GM19324 (cell line): ENCODE measurements around the gene RAB36.

Experiments used
- ATAC-seq: cut with Tn5 transposase; IDR thresholded peaks from one replicate; pipeline ENCODE4 v1.9.1; 2021; ENCODE audit warnings: mild to moderate bottlenecking, moderate library complexity; ENCODE audit not compliant: unreplicated experiment, low FRiP score

Gene RAB36

GRCh38 chr22:23108249-23109078, 36.8 kb upstream of the RAB36 start:
- ATAC-seq: no peak

DNA sequence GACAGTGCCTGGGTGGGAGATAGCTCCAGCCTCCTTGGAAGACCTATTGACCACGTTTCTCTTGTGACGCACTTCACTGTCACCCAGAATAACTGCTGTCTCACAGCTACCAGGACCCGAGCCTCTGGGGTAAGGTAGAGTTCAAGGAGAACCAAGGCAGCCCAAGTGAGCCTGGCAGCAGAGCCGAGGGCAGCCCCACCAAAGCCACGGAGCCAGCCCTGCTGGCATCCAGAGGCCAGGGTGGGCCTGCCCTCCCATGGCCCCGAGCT, 36.3 kb upstream of the RAB36 start:
- no peak for ATAC-seq

DNA sequence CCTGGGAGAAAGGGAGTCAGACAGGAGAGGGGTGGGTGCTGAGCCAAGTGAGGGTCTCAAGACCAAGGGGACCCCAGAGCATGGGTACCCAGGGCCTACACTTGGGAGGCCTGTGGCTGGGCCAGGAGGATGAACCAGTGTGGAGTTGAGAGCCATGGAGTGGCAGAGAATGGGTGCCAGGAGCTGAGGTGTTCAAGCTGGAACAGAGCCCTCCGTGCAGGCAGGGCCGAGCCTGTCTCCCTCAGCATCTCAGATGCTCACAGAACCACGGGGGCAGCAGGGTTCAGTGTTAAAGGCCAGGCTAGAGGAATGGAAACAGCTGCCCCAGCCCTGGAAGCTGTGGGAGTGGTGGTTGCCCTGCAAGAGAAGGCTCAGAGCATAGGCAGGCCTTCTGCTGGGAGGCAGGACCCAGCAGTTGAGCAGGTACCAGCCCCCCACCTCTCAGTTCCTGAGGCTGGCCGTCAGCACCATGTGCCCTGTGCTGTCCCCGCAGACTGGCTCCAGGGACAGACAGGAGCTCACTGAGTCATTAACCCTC, 35.8 kb upstream of the RAB36 start:
- ATAC-seq: no peak

DNA sequence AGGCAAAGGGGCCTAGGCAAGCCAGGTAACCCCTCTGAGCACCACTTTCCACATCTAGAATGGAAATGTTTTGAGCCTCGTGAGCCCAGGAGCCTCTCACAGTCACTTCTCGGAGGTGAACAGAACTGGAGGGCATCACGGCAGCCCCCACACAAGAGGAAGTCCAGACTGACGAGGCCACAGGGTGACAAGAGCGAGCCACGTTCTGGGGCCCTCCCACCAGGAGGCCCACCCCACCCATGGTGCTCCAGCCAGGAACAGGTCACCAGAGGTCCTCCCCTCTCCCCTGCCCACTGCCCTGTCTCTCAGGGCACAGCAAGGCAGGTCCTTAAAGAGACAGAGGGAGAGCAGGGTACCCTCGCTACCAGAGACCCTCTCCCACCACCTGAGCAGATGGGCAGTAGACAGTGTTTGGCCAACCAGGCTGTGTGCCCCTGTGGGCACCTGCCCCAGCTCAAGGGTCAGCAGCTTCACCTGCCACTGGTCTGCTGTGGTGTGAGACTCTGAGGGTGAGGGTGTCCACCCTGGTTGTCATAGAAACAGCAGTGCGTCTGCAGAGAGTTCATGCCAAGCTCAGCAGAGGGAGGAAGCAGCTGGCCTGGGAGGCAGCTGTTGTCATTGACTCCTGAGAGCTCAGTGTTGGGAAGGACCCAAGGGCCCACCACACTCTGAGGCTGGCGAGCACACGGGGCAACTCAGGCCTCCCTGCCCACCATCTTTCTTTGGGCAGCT, 34.9 kb upstream of the RAB36 start:
- ATAC-seq: no peak

DNA sequence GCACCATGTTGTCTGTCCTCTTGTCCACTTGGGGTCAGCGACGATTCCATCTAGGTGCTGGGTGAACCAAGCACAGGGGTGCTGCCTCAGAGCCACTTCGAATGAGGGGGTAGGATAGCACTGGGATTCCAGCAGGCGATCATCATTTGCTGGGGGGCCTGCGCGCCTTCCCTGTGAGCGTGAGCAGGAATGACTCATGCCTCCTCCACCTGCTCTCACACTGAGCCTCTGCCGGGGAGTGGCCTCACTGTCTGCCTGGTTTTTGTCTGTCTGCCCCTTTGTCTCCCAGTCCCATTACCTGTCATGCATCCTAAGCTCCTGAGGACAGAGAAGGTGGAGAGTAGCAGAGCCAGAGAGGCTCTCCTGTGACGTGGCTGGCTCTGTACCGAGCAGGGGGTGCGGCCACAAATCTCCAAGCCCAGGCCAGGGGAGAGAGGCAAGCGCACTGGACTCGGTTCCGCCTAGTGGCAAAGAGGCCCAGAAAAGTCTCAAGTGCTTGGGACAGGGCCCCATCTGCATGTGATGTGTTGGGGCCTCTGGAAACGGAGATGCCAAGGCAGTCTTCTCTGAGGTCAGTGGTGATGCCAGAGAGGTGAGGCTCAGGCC, 34.3 kb upstream of the RAB36 start:
- ATAC-seq: no peak

DNA sequence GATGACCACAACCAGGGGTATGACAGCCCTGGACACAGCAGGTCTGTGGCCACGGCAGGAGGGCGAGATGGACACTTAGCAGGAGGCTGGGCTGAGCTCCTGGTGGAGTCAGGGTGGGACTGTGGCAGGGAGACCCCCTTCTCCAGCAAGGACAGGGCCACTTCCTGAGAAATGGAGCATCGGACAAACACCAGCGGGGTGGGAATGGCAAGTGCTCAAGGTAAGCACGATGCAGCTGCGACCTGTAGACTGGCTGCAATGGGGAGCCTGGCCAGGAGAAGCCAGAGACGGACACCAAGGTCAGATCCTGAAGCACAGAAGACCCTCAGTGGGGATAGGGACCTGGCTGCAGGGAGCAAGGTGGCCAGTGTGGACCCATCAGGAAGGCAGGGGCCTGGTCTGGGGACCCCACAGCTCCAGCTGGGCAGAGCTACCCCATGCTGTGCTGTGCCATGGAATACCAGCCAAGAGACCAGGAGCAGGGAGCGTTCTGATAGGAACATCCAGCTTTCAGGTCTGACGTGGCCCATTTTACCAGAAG, 32.7 kb upstream of the RAB36 start:
- no peak for ATAC-seq

- ATAC-seq: no peak
These were observed 32.0 kb upstream of the RAB36 start for GRCh38 chr22:23113067-23113846.

- ATAC-seq: no peak
These were observed 31.2 kb upstream of the RAB36 start for GRCh38 chr22:23113847-23114720.

GRCh38 chr22:23114721-23115020, 30.6 kb upstream of the RAB36 start:
- ATAC-seq: no peak

DNA sequence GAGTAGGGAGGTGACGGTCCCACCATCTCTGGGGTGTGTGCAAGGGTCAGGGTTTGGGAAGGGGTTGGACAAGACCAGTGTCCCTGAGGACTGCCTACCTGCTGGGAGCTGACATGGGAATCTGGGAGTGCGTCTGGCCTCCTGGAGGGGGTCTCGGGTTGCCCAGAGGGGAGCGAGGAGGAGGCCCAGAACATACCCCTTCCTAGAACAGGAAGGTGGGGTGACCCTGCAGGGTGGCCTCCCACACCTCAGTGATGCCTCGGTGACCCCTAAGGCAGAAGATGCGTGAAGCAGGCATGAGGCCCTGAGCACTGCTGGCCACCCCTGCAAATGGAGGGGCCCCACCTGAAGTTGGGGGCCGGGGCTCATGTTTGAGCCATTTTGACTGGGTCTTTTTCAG, 29.9 kb upstream of the RAB36 start:
- no peak for ATAC-seq

DNA sequence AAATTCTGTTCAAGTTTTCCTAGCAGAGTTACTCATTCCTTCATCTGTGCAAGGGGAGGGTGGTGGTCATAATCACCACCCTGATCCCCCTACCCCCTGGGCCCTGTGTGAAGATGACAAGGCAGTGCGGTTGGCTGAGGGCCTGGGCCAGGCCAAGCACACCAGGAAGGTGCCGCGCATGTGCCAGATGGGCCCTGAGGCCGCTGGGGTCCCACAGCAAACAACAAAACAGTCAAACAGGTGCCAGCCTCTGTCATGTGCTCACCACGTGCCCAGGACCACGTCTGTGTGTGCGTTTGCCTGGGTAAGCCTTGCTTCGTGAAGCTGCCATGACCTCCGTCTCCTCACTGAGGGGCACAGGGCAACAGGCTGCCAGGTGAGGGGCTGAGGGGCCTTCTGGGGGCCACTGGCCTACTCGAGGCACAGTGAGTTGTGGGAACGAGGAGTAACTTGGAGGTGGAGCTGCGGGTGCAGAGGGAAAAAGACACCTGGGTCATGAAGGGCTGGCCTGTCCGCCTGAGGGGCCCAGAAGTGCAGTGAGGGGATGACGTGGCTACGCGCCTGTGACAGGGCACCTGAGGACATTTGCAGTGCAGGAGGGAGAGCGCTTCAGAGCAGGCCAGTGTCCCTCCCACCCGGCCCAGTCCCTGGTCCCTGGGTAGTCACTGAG, 29.3 kb upstream of the RAB36 start:
- no peak for ATAC-seq

- no peak for ATAC-seq
These were observed 28.6 kb upstream of the RAB36 start for GRCh38 chr22:23116506-23117263.

DNA sequence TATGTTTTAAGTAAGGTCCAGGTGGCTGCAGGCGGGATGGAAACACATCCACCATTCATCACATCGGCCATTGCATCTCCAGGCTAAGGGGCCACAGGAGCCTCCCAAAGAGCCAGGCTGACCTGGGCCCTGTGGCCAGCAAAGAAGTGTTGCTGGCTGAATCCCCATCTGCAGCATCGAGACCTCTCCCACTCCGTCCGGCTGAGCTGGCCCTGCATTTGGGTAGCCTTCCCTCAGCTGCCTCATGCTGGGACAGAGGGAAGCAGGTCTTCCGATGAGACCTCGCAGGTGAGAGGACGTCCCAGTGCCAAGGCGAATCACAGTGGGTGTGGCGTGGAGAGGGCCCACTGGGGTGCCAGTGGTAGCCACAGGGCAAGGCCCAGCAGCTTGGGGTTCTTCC, 28.0 kb upstream of the RAB36 start:
- no peak for ATAC-seq

- no peak for ATAC-seq
These were observed 27.2 kb upstream of the RAB36 start for GRCh38 chr22:23117891-23118646.

- ATAC-seq: no peak
These were observed 26.4 kb upstream of the RAB36 start for GRCh38 chr22:23118647-23119493.

GRCh38 chr22:23119494-23120414, 25.5 kb upstream of the RAB36 start:
- no peak for ATAC-seq
